Uterus (tissue), 2 donors: ENCODE measurements around the gene COL23A1.

Source experiments
- POLR2A ChIP-seq, 2 donors: fragments of 450-650 bp; IDR thresholded peaks; one replicate each; pipeline ENCODE4 v1.6.1; 2016; ENCODE audit warnings: antibody characterized with exemption in 2 of 2, mild to moderate bottlenecking in 1 of 2, moderate library complexity in 1 of 2
- TF ChIP-seq, protein P1 (sequence below), 4 experiments: fragments of 200-600 bp in 2 of 4; fragments of 450-650 bp in 2 of 4; sonication (generic) in 2 of 4; IDR thresholded peaks; one replicate each; pipeline ENCODE4 v1.5.1; 2016 to 2019; ENCODE audit warnings: antibody characterized with exemption in 4 of 4, mild to moderate bottlenecking in 2 of 4, moderate library complexity in 1 of 4

DNA sequence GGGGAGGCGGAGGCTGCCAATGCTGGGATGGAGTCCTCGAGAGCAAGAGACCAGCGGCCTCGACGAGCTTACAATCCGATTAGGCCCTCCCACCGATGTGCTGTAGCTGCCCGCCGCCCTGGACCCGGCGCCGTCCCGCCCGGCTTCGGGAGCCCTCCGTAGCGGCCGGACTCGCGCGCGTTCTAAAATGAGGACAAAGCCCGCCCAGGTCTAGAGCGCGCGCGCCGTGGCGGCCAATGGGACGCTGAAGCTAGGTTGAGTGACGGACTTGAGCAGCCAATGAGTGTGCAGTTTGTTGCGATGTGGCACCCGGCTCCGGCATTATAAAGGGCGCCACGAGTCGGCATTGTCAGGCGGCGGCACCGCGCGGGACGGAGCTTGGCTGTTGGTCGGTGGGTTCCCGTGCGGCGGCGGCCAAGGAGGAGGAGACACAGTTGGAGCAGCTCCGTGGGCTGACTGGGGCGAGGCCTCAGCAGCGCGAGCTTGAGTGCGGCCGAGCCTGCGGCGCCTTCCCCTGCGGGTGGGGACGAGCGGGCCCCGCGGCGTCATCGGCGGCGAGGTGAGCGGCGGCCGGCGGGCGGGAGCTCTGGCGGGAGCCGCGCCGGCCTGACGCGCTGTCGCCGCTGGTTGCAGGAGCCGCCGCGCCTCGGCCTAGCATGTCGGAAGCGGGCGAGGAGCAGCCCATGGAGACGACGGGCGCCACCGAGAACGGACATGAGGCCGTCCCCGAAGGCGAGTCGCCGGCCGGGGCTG is 385.8 kb downstream of the COL23A1 start, which contains the start of gene HNRNPAB:
- TF ChIP-seq POLR2A (IDR thresholded peaks at IDR 0.05) = peak; percentile 98 to 100
- TF ChIP-seq, protein P1, sequence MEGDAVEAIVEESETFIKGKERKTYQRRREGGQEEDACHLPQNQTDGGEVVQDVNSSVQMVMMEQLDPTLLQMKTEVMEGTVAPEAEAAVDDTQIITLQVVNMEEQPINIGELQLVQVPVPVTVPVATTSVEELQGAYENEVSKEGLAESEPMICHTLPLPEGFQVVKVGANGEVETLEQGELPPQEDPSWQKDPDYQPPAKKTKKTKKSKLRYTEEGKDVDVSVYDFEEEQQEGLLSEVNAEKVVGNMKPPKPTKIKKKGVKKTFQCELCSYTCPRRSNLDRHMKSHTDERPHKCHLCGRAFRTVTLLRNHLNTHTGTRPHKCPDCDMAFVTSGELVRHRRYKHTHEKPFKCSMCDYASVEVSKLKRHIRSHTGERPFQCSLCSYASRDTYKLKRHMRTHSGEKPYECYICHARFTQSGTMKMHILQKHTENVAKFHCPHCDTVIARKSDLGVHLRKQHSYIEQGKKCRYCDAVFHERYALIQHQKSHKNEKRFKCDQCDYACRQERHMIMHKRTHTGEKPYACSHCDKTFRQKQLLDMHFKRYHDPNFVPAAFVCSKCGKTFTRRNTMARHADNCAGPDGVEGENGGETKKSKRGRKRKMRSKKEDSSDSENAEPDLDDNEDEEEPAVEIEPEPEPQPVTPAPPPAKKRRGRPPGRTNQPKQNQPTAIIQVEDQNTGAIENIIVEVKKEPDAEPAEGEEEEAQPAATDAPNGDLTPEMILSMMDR (IDR thresholded peaks at IDR 0.05) = peak in 2 of 4 experiments; percentile 6 to 11
